ENCODE measurements around the gene C1orf174. TPM values are rescaled to one million over a fixed set of nuclear protein-coding genes. Genes with fewer than 3 reads are reported as not detected.

The C1orf174 gene
- total and polyA plus RNA-seq, 2 of the 13 experiments (the other 11 are each of a cell fraction or from before 2014, with no cell fraction given) = 21.6 to 31.4 TPM

GRCh38 chr1:3924186-3924824, 24.2 kb upstream of the C1orf174 start:
- POLR2A ChIA-PET = no interaction called here
- no peak overlapping the region for H3K9ac ChIP-seq (ENCODE audit: insufficient read depth, low read depth, low read length)
- H4K20me1 ChIP-seq (ENCODE audit: insufficient read depth, low read length) = no peaks in the 10 kb centered on the region
- no peak for DNase-seq (ENCODE audit: low spot score)
- ATAC-seq = no peak
- H3K27me3 ChIP-seq (ENCODE audit: control insufficient read depth in 1 of 2, insufficient read depth in 2 of 2, low read length in 2 of 2) = peaks cover 5 to 32% of the 10 kb centered on the region in 2 experiments; a peak in 4 of 5 replicates
- in situ Hi-C loops (cut with HindIII; ENCODE audit: extremely low pct_ligation_motif_present, low pct_unique_long_range_greater_than_20kb) = loop anchor here (25.0 kb wide), 1 partner anchor 138 kb away; no protein-coding TSS in a partner anchor
- H3K9me3 ChIP-seq (ENCODE audit: low read length) = no peaks in the 10 kb centered on the region
- H3K27ac ChIP-seq (ENCODE audit: extremely low read length, insufficient read depth, low read length) = no peak overlapping the region
- no peak overlapping the region for H2AFZ ChIP-seq (ENCODE audit: low read length)
- H3K4me2 ChIP-seq (ENCODE audit: low read depth, low read length) = no peak overlapping the region
- intact Hi-C loops (cut with micrococcal nuclease; ENCODE audit: unreplicated experiment) = no loop called here
- FAIRE-seq = no peak
- H3K36me3 ChIP-seq (replicated peaks in 1 of 2; ENCODE audit: control insufficient read depth in 1 of 2, insufficient read depth in 2 of 2, low read length in 2 of 2) = no peaks in the 10 kb centered on the region
- no peaks in the 10 kb centered on the region for H3K4me1 ChIP-seq (ENCODE audit: insufficient read depth, low read length)
- H3K79me2 ChIP-seq (ENCODE audit: insufficient read depth, low read length) = no peaks in the 10 kb centered on the region
- 16% methylated on average over 7 of the region's 13 CpGs for WGBS (ENCODE audit: low lambda C conversion rate)
- no TSS peak for BruUV-seq (replicated peaks)
- H3K4me3 ChIP-seq (replicated peaks in 1 of 3; ENCODE audit: insufficient read depth in 1 of 3, low read depth in 2 of 3, low read length in 3 of 3) = no peak overlapping the region
- CTCF ChIA-PET (ENCODE audit: low intra/inter-chr PET ratio, low total read pairs) = no interaction called here
- TF ChIP-seq HNRNPUL1 (IDR thresholded peaks at IDR 0.05; ENCODE audit: low read depth, low read length) = no peak
- TF ChIP-seq RARA (CRISPR knock-in tag; IDR thresholded peaks at IDR 0.05) = no peak
- no peak for TF ChIP-seq PRDM15 (CRISPR knock-in tag; IDR thresholded peaks at IDR 0.05)
- no peak for TF ChIP-seq ZNF512B (CRISPR knock-in tag; IDR thresholded peaks at IDR 0.05; ENCODE audit: borderline replicate concordance)
- TF ChIP-seq ZNF33A (CRISPR knock-in tag; IDR thresholded peaks at IDR 0.05; ENCODE audit: borderline replicate concordance) = no peak
- TF ChIP-seq ZBED4 (CRISPR knock-in tag; IDR thresholded peaks at IDR 0.05; ENCODE audit: borderline replicate concordance) = no peak
- TF ChIP-seq ATF2 (CRISPR knock-in tag; IDR thresholded peaks at IDR 0.05) = no peak
- no peak for TF ChIP-seq ZNF205 (CRISPR knock-in tag; IDR thresholded peaks at IDR 0.05)
- no peak for TF ChIP-seq AHR (CRISPR knock-in tag; IDR thresholded peaks at IDR 0.05)
- no peak for TF ChIP-seq CENPT (CRISPR knock-in tag; IDR thresholded peaks at IDR 0.05; ENCODE audit: low read depth)
